DMS153 (cell line): ENCODE measurements around the gene CST3.
A peak's percentile ranks its signal among the peaks of the same experiment; 100 is the strongest.
"Not testable (repeated sequence)": the region's sequence is repeated elsewhere in the genome, so short reads cannot be mapped to it uniquely, and the experiment has no call there.

ENCODE experiments used
- DNase-seq: peaks from one replicate; lab custom pipeline; 2025; lab: John Stamatoyannopoulos, UW

CST3 gene

DNA sequence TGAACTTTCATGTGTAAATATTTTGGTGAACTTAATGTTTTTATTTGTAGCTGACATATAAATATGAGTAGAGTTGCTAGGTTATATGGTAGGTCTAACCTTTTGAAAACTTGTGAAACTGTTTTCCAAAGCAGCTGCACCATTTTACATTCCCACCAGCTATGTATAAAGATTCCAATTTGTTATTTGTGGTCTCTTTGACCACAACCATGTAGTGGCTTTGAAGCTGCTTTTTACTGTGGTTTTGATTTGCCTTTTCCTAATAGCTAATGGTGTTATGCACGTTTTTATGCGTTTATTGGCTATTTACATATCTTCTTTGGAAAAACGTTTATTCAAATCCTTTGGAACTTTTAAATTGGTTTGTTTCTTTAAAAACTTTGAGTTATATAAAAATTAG is 10.3 kb downstream of the CST3 start:
- no peak for DNase-seq

GRCh38 chr20:23626040-23626620 is 11.6 kb downstream of the CST3 start:
- no peak for DNase-seq

- no peak for DNase-seq
These were observed 12.4 kb downstream of the CST3 start for GRCh38 chr20:23625236-23625964.

DNA sequence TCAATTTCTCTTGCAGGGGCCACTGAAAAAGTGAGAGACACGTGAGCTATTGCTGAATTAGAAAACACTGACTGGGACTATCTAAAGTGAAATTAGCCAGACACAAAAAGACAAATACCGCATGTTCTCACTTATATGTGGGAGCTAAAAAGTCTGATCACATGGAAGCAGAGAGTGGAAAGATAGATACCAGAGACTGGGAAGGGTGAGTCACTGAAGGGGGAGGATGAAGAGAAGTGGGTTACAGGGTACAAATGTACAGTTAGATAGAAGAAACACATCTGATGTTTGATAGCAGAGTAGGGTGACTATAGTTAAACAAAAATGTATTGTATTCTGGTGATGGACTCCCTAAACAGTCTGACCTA is 13.4 kb downstream of the CST3 start:
- DNase-seq = no peak

DNA sequence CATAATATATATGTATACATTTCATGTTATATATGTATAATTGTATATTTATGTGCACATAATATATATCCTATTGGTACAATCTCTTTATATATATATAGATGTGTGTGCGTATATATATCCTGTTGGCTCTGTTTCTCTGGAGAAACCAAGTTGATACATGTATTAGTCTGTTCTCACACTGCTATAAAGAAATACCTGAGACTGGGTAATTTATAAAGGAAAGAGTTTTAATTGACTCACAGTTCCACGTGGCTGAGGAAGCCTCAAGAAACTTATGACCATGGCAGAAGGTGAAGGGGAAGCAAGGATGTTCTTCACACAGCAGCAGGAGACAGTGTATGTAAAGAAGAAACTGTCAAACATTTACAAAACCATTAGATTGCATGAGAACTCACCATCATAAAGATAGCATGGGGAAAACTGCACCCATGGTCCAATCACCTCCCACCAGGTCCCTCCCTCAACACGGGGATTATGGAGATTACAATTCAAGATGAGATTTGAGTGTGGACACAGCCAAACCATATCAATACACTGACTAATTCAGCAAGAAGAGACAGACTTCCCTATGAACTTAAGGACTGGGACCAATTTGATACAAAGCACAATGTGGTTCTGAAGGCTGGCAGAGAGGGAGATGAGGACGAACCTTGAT is 14.0 kb downstream of the CST3 start:
- no peak for DNase-seq

GRCh38 chr20:23622839-23623343 is 14.9 kb downstream of the CST3 start:
- DNase-seq = peak; percentile 59

DNA sequence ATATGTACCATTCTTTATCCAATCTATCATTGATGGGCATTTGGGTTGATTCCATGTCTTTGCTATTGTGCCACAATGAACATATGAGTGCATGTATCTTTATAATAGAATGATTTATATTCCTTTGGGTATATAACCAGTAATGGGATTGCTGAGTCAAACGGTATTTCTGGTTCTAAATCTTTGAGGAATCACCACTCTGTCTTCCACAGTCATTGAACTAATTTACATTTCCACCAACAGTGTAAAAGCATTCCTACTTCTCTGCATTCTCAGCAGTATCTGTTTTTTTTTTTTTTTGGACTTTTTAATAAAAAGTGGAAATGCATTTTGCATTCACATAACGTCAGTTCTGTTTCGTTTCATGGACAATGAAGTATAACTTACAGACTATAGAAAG is 15.4 kb downstream of the CST3 start:
- DNase-seq = not testable (repeated sequence)

DNA sequence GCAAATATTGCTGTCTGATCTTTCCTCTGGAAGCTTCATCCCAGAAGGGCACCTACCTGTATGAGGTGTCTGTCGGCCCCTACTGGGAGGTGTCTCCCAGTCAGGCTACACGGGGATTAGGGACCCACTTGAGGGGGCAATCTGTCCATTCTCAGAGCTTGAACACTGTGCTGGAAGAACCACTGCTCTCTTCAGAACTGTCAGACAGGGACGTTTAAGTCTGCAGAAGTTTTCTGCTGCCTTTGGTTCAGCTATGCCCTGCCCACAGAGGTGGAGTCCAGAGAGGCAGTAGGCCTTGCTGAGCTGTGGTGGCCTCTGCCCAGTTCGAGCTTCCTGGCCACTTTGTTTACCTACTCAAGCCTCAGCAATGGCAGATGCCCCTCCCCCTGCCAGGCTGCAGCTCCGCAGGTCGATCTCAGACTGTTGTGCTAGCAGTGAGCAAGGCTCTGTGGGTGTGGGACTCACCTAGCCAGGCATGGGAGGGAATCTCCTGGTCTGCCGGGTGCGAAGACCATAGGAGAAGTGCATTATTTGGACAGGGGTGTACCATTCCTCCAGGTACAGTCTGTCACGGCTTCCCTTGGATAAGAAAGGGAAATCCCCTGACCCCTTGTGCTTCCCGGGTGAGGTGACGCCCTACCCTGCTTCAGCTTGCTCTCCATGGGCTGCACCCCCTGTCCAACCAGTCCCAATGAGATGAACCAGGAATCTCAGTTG is 16.9 kb downstream of the CST3 start:
- DNase-seq = not testable (repeated sequence)

- no peak for DNase-seq
These were observed 23.6 kb downstream of the CST3 start for GRCh38 chr20:23614163-23614562.

DNA sequence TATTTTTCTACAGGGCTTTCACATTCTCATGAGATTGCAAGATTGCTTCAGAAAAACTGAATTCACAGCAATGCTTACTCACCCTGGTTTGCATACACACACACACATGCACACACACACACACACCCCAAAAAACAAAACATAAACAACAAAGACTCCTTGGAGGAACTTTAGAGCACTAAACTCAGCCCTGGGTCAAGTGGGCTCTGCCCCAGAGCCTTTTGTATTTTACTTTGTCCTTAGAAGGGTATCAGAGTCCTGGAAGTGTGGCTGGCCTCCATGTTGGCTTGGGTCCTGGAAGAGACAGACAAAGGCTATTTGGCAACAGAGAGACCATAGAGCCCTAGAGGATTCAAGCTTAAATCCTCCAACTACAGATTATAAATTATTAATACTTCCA is 24.1 kb downstream of the CST3 start:
- DNase-seq = no peak

DNA sequence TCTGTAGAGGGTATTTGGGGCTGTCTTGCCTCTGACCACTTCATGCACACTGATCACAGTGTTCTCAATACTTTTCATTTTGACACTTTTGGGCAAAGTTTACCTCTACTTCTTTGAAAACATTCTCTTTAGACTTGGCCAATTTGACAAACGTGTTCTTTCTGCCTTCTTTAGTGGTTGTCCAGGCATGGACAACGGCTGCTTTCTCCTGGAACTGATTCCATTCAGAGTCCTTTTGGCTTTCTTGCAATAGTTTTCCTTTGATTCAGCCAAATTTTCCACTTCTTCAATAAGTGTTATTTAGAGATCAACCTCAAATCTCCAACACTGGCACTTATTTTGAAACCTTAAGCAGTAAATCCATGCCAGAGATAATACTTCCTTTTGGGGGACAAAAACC is 25.4 kb downstream of the CST3 start:
- no peak for DNase-seq

- DNase-seq = no peak
These were observed 28.2 kb downstream of the CST3 start for GRCh38 chr20:23609486-23610109.

GRCh38 chr20:23608251-23608846 is 29.4 kb downstream of the CST3 start:
- no peak for DNase-seq

- no peak for DNase-seq
These were observed 30.1 kb downstream of the CST3 start for GRCh38 chr20:23607497-23608245.

DNA sequence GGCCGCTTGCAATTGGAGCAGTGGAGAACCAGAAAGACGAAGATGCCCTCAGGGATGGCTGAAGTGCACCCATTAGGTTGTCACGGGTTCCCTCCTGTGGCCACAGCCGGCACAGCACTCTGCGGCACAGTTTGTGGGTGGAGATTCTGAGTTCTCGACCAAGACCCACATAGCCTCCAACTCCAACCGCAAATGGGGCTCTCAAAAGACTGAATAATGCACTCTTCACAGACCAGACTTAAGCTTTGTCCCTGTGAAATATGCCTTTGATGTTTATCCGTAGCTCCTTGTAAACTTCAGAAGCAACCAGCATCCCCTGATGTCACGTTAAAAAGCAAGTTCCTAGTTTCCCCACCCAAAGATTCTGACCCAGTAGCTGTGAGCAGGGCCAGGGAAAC is 31.1 kb downstream of the CST3 start:
- peak; percentile 56 for DNase-seq

DNA sequence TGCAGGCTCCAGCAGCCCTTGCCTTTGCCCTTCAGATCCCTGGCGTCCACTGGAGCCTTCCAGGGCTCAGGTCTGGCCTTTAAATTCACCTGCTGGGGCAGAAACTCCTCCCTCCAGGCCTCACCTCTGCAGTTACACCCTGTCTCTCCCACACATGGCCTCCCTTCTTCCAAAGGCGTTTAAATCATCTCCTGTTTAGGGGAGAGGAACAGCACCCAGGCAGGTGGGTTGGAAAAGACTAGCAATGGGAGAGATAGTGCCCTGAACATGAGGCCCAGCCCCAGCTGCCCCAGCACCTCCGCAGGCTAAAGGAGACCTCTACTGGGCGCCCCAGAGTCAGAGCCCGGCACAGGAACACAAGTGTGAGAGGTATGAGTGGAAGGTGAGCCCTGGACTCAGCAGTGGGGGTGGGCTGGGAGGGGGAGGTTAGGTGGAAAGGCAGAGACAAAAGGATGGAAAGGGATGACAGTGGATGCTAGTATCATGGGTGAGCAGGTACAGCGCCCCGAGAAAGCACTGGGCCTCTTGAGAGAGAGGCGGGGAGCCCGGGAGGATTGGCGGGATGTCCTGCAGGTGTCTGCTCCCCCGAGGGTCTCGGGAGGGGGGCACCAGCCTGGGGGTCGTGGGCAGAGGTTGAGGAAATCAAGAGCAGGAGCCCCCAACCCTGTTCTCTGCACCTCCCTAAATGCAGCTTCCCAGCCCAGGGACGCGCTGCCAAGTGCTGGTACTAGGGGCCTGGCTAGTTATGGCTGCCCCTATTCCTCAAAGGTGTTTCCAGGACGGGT is 31.7 kb downstream of the CST3 start, which contains the start of gene CST9:
TSS of gene CST9 (minus strand) at position 51 of the 785 bp plus-strand sequence. CDS start 53 bp downstream, outside the sequence.
- no peak for DNase-seq

- no peak for DNase-seq
These were observed 33.4 kb downstream of the CST3 start for GRCh38 chr20:23604306-23604705.

DNA sequence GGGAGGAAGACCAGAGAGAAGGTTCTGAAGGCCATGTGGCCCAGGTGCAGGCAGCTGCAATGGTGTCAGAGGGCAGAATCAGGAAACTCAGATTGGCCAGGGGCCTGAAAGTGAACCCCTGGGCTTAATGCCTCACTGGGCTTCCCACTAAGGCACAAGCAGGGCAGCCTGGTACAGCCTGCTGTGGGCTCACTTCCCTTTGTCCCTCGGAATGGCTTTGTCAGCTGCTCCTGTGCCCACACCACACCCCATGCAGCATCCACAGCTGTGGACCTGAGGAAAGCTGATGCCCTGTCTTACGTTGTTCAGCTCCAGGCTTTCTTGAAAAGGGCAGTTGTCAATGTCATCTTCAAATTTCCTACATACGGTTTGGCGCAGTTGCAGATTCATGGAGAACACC is 34.4 kb downstream of the CST3 start:
- no peak for DNase-seq

DNA sequence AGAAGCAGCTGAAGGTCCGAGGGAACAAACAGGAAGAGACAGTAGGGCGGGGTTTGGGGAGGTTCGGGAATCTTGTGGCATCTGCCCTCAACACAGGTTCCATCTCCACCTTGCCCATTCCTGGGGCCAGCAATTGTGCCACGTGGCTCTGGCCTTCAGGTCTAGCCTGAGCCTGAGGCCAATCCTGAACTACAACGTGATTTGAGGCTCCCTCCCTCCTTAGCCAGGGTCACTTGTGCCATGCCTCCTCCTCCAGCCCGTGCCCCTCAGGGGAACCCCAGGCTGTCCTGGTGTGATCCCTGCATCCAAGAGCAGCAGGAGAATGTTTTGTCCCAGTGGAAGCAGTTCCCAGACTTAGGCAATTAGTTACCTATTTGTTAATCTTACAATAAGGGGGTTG is 35.1 kb downstream of the CST3 start:
- no peak for DNase-seq

DNA sequence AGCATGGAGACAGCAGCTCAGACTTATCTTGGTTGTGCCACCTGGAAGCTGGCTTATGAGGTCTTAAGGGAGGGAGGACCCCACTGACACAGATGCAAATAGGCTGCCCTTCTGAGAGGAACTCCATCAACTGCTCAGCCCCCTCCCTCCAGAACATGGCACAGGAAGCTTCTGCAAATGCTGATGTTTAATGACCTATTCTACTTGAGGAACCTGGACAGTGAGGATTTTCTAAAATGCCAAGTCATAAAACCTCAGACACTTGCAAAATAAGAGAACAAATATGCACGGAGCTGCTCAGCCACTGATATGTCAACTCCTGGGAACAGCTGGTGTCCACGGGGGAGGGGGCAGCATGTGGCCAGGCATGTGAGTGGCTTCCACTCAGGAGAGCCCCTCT is 35.5 kb downstream of the CST3 start:
- no peak for DNase-seq
